Measurements from ENCODE around the gene C1QTNF2.

The C1QTNF2 gene, protein sequence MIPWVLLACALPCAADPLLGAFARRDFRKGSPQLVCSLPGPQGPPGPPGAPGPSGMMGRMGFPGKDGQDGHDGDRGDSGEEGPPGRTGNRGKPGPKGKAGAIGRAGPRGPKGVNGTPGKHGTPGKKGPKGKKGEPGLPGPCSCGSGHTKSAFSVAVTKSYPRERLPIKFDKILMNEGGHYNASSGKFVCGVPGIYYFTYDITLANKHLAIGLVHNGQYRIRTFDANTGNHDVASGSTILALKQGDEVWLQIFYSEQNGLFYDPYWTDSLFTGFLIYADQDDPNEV

GRCh38 chr5:160369990-160370712 lies at the start of gene C1QTNF2:
Gene C1QTNF2, minus strand, starts transcription at chr5:160370626. Its CDS starts 15,615 bp downstream, at chr5:160355011.
- DNase-seq (ENCODE audit: extremely low read depth in 1 of 2, low read depth in 1 of 2): no peak

GRCh38 chr5:160420331-160420610 lies 49.8 kb upstream of the C1QTNF2 start:
- no peak for DNase-seq (ENCODE audit: extremely low read depth in 1 of 2, low read depth in 1 of 2)

GRCh38 chr5:160419458-160420330 lies 49.3 kb upstream of the C1QTNF2 start:
- DNase-seq (ENCODE audit: extremely low read depth in 1 of 2, low read depth in 1 of 2): no peak

- peak; percentile 80 to 91 for DNase-seq (ENCODE audit: extremely low read depth in 1 of 2, low read depth in 1 of 2)
Measured at GRCh38 chr5:160418561-160419457, 48.4 kb upstream of the C1QTNF2 start, which contains the start of gene SLU7. Gene SLU7, minus strand, starts transcription at chr5:160419081. Its CDS starts 3,787 bp downstream, at chr5:160415294.

DNA sequence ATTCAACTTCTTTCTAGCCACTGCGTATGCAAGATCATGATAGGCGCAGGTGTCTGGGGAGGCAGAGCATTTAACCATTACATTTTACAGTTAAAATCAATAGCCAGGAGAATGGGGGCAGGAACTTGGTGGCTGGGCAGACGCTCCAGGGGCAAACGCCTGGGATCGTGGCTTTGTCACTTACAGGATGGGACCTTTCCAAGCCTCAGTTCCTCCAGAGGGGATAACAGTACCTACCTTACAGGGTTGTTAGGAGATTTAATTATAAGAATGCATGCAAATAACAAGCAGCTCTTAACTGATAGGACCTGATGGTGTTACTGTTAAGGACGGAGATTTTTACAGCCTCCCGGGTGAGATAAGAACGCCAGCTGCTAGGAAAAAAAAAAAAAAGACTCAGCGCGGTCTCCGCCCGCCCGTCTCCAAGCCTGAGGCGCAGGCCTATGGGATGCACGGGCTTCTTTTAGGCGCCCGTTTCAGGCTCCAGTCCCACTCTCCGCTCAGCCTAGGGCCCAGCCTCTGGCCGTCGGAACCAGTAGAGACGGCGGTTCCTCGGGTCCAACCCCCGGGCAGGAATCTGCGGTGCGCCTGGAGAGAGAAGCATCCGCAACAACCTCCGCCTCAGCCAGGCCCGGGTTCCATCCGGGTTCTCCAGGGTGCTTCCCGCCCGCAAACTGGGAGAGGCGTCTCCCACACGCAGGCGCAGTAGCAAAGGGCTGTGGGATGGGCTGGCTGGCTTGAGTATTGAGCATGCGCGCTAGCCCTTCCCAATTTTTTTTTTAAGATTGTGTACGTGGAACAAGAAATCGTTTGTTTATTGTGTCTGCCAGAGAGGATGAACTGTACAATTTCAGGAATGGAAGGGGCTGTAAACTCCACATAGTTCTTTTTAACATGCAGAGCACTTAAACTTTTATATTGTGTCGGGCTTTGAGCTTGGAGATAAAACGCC lies 29.3 kb upstream of the C1QTNF2 start, which contains the start of gene FAM200C:
FAM200C (minus strand) TSS at position 653 of the 952 bp plus-strand sequence. CDS start 4,564 bp downstream, outside the sequence.
- DNase-seq (ENCODE audit: extremely low read depth in 1 of 2, low read depth in 1 of 2): peak in 1 of 2 donors; percentile 38

GRCh38 chr5:160398806-160399205 lies 28.4 kb upstream of the C1QTNF2 start:
- no peak for DNase-seq (ENCODE audit: extremely low read depth in 1 of 2, low read depth in 1 of 2)

DNA sequence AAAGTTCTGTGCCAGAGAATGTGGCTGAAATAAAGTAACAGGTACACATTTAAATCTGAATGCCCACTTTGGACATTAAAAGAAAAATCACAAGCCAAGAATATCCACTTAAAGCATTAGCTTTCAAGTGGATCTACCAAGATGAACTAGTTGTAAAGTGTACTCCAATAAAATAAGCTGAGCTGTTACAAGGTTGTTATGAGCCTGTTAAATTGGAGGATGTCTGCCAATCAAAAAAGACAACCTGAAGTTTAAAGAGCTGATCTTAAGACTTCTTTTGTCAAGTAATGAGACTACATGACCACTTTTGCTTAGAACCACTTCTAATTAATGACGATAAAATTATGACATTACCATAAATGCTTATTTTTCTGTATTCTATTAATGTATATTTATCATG lies 27.1 kb upstream of the C1QTNF2 start:
- DNase-seq (ENCODE audit: extremely low read depth in 1 of 2, low read depth in 1 of 2): no peak

- DNase-seq (ENCODE audit: extremely low read depth in 1 of 2, low read depth in 1 of 2): no peak
Measured at GRCh38 chr5:160395111-160395510, 24.7 kb upstream of the C1QTNF2 start.

- DNase-seq (ENCODE audit: extremely low read depth in 1 of 2, low read depth in 1 of 2): no peak
Measured at GRCh38 chr5:160390787-160391696, 20.6 kb upstream of the C1QTNF2 start.

DNA sequence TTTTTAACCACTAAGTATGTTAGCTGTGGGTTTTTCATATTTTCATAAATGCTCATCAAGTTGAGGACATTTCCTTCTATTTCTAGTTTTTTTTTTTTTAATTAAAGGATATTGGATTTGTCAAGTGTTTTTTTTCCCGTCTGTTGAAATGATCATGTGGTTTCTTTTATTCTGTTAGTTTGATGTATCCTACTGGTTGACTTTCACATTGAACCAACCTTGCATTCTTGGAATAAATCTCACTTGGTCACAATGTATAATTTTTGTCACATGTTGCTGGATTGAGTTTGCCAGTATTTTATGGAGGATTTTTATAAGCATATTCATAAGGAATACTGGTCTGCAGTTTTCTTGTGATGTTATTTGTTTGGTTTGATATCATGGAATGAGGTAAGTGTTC lies 17.0 kb upstream of the C1QTNF2 start:
- no peak for DNase-seq (ENCODE audit: extremely low read depth in 1 of 2, low read depth in 1 of 2)

GRCh38 chr5:160385496-160385895 lies 15.1 kb upstream of the C1QTNF2 start:
- DNase-seq (ENCODE audit: extremely low read depth in 1 of 2, low read depth in 1 of 2): no peak

DNA sequence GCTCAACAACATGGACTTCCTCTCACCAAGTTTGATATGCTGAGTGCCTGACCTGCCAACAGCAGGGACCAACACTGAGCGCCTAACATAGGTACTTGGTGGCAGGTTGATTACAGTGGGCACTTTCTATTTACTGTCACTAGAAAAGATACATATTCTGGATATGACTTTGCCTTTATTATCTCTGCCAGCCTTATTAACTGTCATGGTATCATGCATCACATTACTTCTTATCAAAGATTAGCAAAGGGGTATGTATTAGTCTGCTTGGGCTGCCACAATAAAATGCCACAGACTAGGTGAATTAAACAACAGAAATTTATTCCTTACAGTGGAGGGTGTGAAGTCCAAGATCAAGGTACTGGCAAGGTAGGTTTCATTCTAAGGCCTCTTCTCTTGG lies 14.3 kb upstream of the C1QTNF2 start:
- no peak for DNase-seq (ENCODE audit: extremely low read depth in 1 of 2, low read depth in 1 of 2)

DNA sequence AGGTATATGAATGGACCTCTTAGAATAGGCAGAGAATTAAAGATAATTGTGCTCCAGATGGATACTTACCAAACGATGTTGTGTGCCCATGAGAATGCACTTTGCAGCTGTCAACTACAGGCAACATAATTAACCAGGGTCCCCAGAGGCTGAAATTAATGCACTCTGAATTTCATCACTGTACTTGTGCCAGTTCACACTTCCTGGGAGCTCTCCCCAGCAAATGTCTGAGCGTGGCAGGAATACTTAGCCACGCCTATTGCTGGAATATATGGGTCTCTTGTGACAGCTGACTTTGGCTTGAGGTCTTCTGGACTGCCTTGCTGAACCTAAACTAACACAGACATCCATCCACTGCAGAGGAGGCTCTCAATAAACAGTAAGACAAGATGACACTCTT lies 11.9 kb upstream of the C1QTNF2 start:
- DNase-seq (ENCODE audit: extremely low read depth in 1 of 2, low read depth in 1 of 2): no peak

- DNase-seq (ENCODE audit: extremely low read depth in 1 of 2, low read depth in 1 of 2): no peak
Measured at GRCh38 chr5:160380041-160380440, 9.6 kb upstream of the C1QTNF2 start.

DNA sequence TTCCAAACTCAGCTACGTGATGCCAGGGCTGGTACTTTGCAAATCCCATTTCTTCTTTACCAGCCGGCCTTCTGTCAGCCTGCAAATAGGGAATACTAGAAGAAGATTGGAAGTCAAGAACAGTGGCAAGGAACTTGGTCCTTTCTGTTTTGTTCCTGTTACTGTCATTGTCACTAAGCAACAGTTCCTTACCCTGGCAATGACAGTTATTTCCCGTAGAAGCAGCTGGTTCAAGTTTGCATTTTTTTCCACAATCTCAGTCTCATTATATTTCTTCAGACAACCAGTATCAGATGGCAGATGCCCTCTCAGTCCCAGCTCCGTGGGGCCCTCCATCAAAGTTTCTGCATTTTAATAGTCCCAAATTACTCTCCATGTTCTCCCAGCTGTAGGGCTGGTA lies 9.1 kb upstream of the C1QTNF2 start:
- DNase-seq (ENCODE audit: extremely low read depth in 1 of 2, low read depth in 1 of 2): no peak

DNA sequence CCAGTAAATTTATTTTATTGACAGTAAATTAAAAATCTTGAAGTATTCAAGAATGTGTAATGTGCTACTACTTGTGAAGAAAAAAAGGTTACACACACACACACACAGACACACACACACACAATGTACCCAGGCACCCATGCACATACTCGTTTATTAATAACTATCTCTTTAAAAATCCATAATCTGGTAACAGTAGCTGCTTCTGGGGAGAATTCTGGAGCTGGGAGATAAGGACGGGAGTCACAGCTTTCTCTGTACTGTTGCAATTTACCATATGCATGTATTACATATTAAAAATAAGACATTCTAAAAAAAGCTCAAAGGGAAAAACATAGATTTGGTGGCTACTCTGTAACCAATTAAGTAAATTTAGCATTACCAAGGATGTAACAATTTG lies 7.9 kb upstream of the C1QTNF2 start:
- DNase-seq (ENCODE audit: extremely low read depth in 1 of 2, low read depth in 1 of 2): no peak

DNA sequence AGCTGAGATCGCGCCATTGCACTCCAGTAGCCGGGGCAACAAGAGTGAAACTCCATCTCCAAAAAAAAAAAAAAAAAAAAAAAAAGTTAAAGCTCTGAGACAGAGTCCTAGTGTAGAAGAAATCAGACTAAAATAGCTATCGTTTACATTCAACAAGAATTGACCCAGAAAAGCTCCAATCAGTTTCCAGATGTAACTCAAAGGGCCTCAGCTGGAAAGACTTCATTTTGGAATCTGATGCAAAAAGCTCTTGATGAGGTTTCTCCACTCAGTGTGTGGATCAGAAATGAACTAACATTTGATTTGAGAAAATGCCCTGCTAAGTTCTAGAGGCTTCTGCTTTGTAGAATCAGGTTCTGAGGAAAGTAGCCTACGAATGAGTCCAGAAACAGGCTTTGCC lies 7.2 kb upstream of the C1QTNF2 start:
- no peak for DNase-seq (ENCODE audit: extremely low read depth in 1 of 2, low read depth in 1 of 2)

DNA sequence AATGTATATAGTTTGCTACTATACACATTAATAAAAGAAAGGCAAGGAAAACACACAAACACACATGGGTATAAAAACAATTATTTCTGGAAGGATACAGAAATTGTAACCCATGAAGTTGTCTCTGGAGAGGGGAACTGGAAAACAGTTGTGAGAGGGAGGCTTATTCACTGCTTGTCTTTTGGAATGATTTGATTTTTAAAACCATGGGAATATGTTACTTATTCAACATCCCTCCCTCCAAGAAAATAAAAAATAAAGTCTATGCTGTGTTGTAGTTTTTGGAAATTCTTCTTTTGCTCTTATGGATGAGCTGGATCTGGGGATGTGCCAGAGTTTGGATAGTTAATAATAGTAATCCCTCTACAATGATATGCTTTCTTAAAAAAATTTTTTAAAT lies 6.0 kb upstream of the C1QTNF2 start:
- no peak for DNase-seq (ENCODE audit: extremely low read depth in 1 of 2, low read depth in 1 of 2)
